Heart left ventricle (tissue), 13 donors: ENCODE data around the gene RHBDD2.

Source experiments
- CTCF ChIP-seq, 12 donors: fragments of 200-600 bp; sonication (generic) in 4 of 12; IDR thresholded peaks; one replicate each; pipeline versions ENCODE4 v1.5.0 to v1.8.0; 2018 to 2022; ENCODE audit warnings: antibody characterized with exemption in 12 of 12, mild to moderate bottlenecking in 5 of 12
- POLR2A ChIP-seq, 2 donors: fragments of 450-650 bp; IDR thresholded peaks; one replicate each; pipeline ENCODE4 v1.6.1; 2017; ENCODE audit warnings: antibody characterized with exemption in 2 of 2, mild to moderate bottlenecking in 2 of 2, moderate library complexity in 2 of 2
- donor health status: ischemic (EF 13 %, LVEDD 7.1; RV severe dilation, severe dysfunction).
- donor health status: DM: no; HTN: yes; CAD: no.
- donor health status: DM: no; HTN: no; CAD: no.
- donor health status: ischemic (EF 25% LVEDD 6.9; RV normal size, moderate dysfunction).
- donor health status: ischemic (EF 25% LVEDD 5.7; RV mildly dilated, moderate dysfunction).
- donor health status: ischemic (EF 35%, LVEDD 5.7; RV mildly dilated, moderate dysfunction).
- donor health status: nonischemic (EF 11% LVEDD 7.7; RV severe dilation, severe dysfunction).
- donor health status: DM: yes; HTN: yes; CAD: no.
- donor health status: PGD.
- donor health status: ischemic (EF 29% LVEDD 5.4; RV normal size, mild dysfunction).
- donor health status: nonischemic (EF 23%, LVEDD 6.1; RV moderate dilation, normal function).

DNA sequence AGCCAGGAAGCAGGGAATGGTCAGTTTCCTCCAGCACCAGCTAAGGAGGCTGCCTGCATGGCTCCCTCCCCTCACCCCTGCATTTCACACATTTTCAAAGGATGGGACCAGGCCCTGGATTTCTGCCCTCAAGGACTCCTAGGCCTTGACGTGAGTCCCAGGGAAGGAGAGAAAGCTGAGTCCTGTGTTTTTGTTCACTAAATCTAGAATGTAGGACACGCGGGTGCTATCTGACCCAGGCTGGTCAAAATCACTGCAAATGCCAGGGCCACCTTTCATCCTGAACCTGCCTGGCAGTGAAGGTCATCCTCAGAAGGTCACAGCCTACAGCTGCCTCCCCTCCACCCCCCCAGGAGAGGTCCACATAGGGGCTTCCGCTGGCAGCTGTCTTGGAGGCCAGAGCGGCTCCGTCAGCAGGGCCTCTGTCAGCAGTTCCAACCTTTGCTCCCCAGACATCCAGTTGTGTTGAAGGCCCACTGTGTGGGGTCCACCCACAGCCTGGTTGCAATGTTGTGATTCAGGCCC, 18.0 kb downstream of the RHBDD2 start:
- no peak for TF ChIP-seq CTCF (IDR thresholded peaks at IDR 0.05)
- TF ChIP-seq POLR2A (IDR thresholded peaks at IDR 0.05), result no peak
